Measurements from ENCODE around the gene RIN3.

GRCh38 chr14:92719421-92719820 is 205.8 kb downstream of the RIN3 start:
- TF ChIP-seq CTCF (IDR thresholded peaks at IDR 0.05) (no peak), EZH2phosphoT487 (IDR thresholded peaks at IDR 0.05) (no peak)

All from neural progenitor cell (in vitro differentiated cells).